Stimulated activated CD4-positive, alpha-beta T cell treated with anti-CD3 and anti-CD28 coated beads, Interleukin-2, amount 100 ng/mL, for 24 hours (primary cell): ENCODE results near the gene STIL.
A peak's percentile ranks its signal among the peaks of the same experiment; 100 is the strongest.

Experiments
- DNase-seq, 2 donors: peaks; one replicate each; pipeline ENCODE4 v3.0.0-alpha.2; 2020

The STIL gene

GRCh38 chr1:47232187-47232874, 81.6 kb downstream of the STIL start, which contains the start of gene TAL1:
TSS of gene TAL1 (minus strand) at chr1:47232225. CDS start at chr1:47225888, 6,337 bp downstream.
- no peak for DNase-seq

GRCh38 chr1:47231301-47232186, 82.4 kb downstream of the STIL start:
- peak; percentile 14 to 31 for DNase-seq

- peak in 1 of 2 donors; percentile 31 for DNase-seq
Observed at GRCh38 chr1:47230692-47231300, 83.2 kb downstream of the STIL start.

GRCh38 chr1:47229886-47230691, 83.9 kb downstream of the STIL start:
- DNase-seq: no peak

- peak in 1 of 2 donors; percentile 12 for DNase-seq
Observed at GRCh38 chr1:47229031-47229885, 84.7 kb downstream of the STIL start.

- DNase-seq: no peak
Observed at GRCh38 chr1:47228644-47229030, 85.3 kb downstream of the STIL start.

GRCh38 chr1:47227341-47228232, 86.4 kb downstream of the STIL start:
- no peak for DNase-seq

GRCh38 chr1:47226839-47227215, 87.1 kb downstream of the STIL start:
- no peak for DNase-seq

- DNase-seq: no peak
Observed at GRCh38 chr1:47226121-47226838, 87.7 kb downstream of the STIL start.

GRCh38 chr1:47225430-47226100, 88.4 kb downstream of the STIL start:
- no peak for DNase-seq

- DNase-seq: no peak
Observed at GRCh38 chr1:47224676-47225399, 89.1 kb downstream of the STIL start.

GRCh38 chr1:47223921-47224675, 89.8 kb downstream of the STIL start:
- DNase-seq: no peak

GRCh38 chr1:47223174-47223920, 90.6 kb downstream of the STIL start:
- no peak for DNase-seq

- no peak for DNase-seq
Observed at GRCh38 chr1:47222476-47222875, 91.5 kb downstream of the STIL start.

GRCh38 chr1:47219590-47220220, 94.2 kb downstream of the STIL start:
- no peak for DNase-seq

GRCh38 chr1:47219001-47219400, 94.9 kb downstream of the STIL start:
- DNase-seq: no peak
